ENCODE results near the gene MAP4K3.

MAP4K3 gene

DNA sequence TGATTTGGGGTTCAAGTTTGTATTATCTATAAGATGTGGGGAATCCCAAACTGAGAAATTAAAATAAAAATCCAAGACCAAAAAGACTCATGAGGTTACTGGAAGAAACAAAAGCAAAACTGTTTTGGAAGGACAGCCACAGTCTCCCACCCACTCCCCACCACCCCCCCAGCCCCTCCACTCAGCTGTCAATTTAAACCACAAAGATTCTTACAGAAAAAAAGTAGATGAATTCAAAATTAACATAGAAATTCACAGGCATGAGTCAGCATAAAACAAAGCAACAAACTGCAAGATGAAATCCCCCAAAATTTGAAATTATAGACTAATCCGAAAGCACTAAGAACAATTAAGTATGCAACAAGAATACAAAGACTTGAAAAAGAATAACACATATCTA, 12.1 kb downstream of the MAP4K3 start:
- TF ChIP-seq CTCF (IDR thresholded peaks at IDR 0.05; ENCODE audit: extremely low read depth, insufficient read depth, missing control alignments): no peak
- in situ Hi-C loops (cut with MboI; ENCODE audit: low pct_unique_long_range_greater_than_20kb, low sequenced_read_pairs, unreplicated experiment): no loop called here
- no peak for DNase-seq (ENCODE audit: low spot score)

- TF ChIP-seq CTCF (IDR thresholded peaks at IDR 0.05; ENCODE audit: extremely low read depth, insufficient read depth, missing control alignments): no peak
- in situ Hi-C loops (cut with MboI; ENCODE audit: low pct_unique_long_range_greater_than_20kb, low sequenced_read_pairs, unreplicated experiment): no loop called here
- no peak for DNase-seq (ENCODE audit: low spot score)
Observed at GRCh38 chr2:39422700-39423099, 14.4 kb downstream of the MAP4K3 start.

GRCh38 chr2:39421354-39421753, 15.7 kb downstream of the MAP4K3 start:
- DNase-seq (ENCODE audit: low spot score): no peak
- in situ Hi-C loops (cut with MboI; ENCODE audit: low pct_unique_long_range_greater_than_20kb, low sequenced_read_pairs, unreplicated experiment): no loop called here
- no peak for TF ChIP-seq CTCF (IDR thresholded peaks at IDR 0.05; ENCODE audit: extremely low read depth, insufficient read depth, missing control alignments)

GRCh38 chr2:39419282-39420223, 17.5 kb downstream of the MAP4K3 start:
- DNase-seq (ENCODE audit: low spot score): no peak
- TF ChIP-seq CTCF (IDR thresholded peaks at IDR 0.05; ENCODE audit: extremely low read depth, insufficient read depth, missing control alignments): no peak
- in situ Hi-C loops (cut with MboI; ENCODE audit: low pct_unique_long_range_greater_than_20kb, low sequenced_read_pairs, unreplicated experiment): no loop called here

DNA sequence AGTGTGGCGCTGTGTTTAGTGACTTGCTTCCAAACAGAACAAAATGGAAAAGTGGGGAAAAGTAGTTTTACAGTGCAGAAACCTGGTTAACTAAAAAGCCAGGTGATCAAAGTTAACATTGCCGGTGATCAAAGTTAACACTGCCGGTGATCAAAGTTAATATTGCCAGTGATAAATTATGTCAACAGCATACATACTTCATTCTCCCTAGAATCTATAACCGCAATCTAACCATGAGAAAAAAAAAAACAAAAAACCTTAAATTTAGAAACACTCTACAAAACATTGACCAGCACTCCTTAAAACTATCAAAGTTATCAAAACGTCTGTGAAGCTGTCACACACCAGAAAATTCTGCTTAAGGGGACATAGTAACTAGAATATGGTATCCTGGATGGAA, 18.6 kb downstream of the MAP4K3 start:
- in situ Hi-C loops (cut with MboI; ENCODE audit: low pct_unique_long_range_greater_than_20kb, low sequenced_read_pairs, unreplicated experiment): no loop called here
- no peak for DNase-seq (ENCODE audit: low spot score)
- TF ChIP-seq CTCF (IDR thresholded peaks at IDR 0.05; ENCODE audit: extremely low read depth, insufficient read depth, missing control alignments): no peak

DNA sequence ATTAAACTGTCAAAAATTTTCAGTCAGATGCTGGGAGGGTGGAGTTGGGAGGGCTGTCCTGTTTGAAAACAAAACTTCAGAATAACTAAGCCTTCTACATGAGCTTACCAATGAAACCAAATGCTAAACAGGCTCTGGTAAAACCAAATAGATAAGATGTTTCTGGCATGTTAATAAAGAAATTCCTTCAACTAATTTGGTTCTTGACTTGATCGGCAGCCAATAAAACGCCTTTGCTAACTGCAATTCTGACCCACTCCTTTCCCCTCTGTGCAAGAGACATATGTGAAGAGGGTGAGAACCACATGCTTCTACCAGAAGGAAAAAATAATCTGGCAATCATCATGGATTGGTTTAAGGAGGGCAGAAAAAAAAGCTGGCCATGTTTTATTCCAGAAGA, 20.9 kb downstream of the MAP4K3 start:
- DNase-seq (ENCODE audit: low spot score): no peak
- in situ Hi-C loops (cut with MboI; ENCODE audit: low pct_unique_long_range_greater_than_20kb, low sequenced_read_pairs, unreplicated experiment): no loop called here
- no peak for TF ChIP-seq CTCF (IDR thresholded peaks at IDR 0.05; ENCODE audit: extremely low read depth, insufficient read depth, missing control alignments)
